ENCODE data around the gene TLE3.
A peak's percentile ranks its signal among the peaks of the same experiment; 100 is the strongest.
"Not testable (repeated sequence)": the region's sequence is repeated elsewhere in the genome, so short reads cannot be mapped to it uniquely, and the experiment has no call there.

Gene TLE3

GRCh38 chr15:70126362-70126761 is 28.6 kb upstream of the TLE3 start:
- no peak for DNase-seq (ENCODE audit: low spot score)

GRCh38 chr15:70125605-70126004 is 27.9 kb upstream of the TLE3 start:
- DNase-seq (ENCODE audit: low spot score): no peak

GRCh38 chr15:70121624-70122302 is 24.0 kb upstream of the TLE3 start:
- DNase-seq (ENCODE audit: low spot score): no peak

- no peak for DNase-seq (ENCODE audit: low spot score)
Measured at GRCh38 chr15:70120958-70121623, 23.4 kb upstream of the TLE3 start.

GRCh38 chr15:70119911-70120508 is 22.3 kb upstream of the TLE3 start:
- DNase-seq (ENCODE audit: low spot score): no peak

GRCh38 chr15:70118599-70118998 is 20.9 kb upstream of the TLE3 start:
- no peak for DNase-seq (ENCODE audit: low spot score)

- DNase-seq (ENCODE audit: low spot score): no peak
Measured at GRCh38 chr15:70116317-70116716, 18.6 kb upstream of the TLE3 start.

- no peak for DNase-seq (ENCODE audit: low spot score)
Measured at GRCh38 chr15:70114221-70114620, 16.5 kb upstream of the TLE3 start.

- DNase-seq (ENCODE audit: low spot score): no peak
Measured at GRCh38 chr15:70113304-70113700, 15.6 kb upstream of the TLE3 start.

- DNase-seq (ENCODE audit: low spot score): not testable (repeated sequence)
Measured at GRCh38 chr15:70112572-70113303, 15.0 kb upstream of the TLE3 start.

GRCh38 chr15:70112074-70112395 is 14.3 kb upstream of the TLE3 start:
- no peak for DNase-seq (ENCODE audit: low spot score)

- no peak for DNase-seq (ENCODE audit: low spot score)
Measured at GRCh38 chr15:70111203-70112073, 13.7 kb upstream of the TLE3 start.

GRCh38 chr15:70109978-70110377 is 12.3 kb upstream of the TLE3 start:
- no peak for DNase-seq (ENCODE audit: low spot score)

GRCh38 chr15:70109531-70109930 is 11.8 kb upstream of the TLE3 start:
- DNase-seq (ENCODE audit: low spot score): no peak

- no peak for DNase-seq (ENCODE audit: low spot score)
Measured at GRCh38 chr15:70103880-70104626, 6.3 kb upstream of the TLE3 start.

- DNase-seq (ENCODE audit: low spot score): no peak
Measured at GRCh38 chr15:70102827-70103226, 5.1 kb upstream of the TLE3 start.

GRCh38 chr15:70101459-70102113 is 3.9 kb upstream of the TLE3 start:
- no peak for DNase-seq (ENCODE audit: low spot score)

GRCh38 chr15:70100474-70101341 is 3.0 kb upstream of the TLE3 start:
- peak; percentile 65 for DNase-seq (ENCODE audit: low spot score)

- DNase-seq (ENCODE audit: low spot score): no peak
Measured at GRCh38 chr15:70099967-70100473, 2.3 kb upstream of the TLE3 start.
